H1 (cell line): ENCODE measurements around the gene TUBB4B. TPM values are rescaled to one million over a fixed set of nuclear protein-coding genes. Genes with fewer than 3 reads are reported as not detected.
A peak's percentile ranks its signal among the peaks of the same experiment; 100 is the strongest.

Experiments
- EGR1 ChIP-seq: IDR thresholded peaks from 2 replicates; pipeline ENCODE4 v1.6.1; 2011; ENCODE audit warnings: low read depth, low read length, borderline replicate concordance
- EP300 ChIP-seq, 2 experiments: IDR thresholded peaks; 1 replicate in 1 of 2; 2 replicates in 1 of 2; pipeline ENCODE4 v1.6.1; 2011 to 2012; ENCODE audit warnings: low read depth in 2 of 2, low read length in 2 of 2, mild to moderate bottlenecking in 2 of 2, borderline replicate concordance in 1 of 2, inconsistent platforms in 1 of 2, moderate library complexity in 1 of 2
- JUN ChIP-seq: IDR thresholded peaks from 2 replicates; pipeline ENCODE4 v1.6.1; 2011; ENCODE audit warnings: low read depth, mild to moderate bottlenecking, improper control_type of control experiment, low read length
- POLR2AphosphoS5 ChIP-seq: IDR thresholded peaks from 2 replicates; pipeline ENCODE4 v1.6.1; 2011; ENCODE audit warnings: low read depth, low read length
- RAD21 ChIP-seq, 2 experiments: IDR thresholded peaks in 1 of 2; conservative IDR thresholded peaks in 1 of 2; 2 replicates each; pipeline ENCODE4 v1.6.1; 2011; ENCODE audit warnings: low read depth in 2 of 2, low read length in 2 of 2, improper control_type of control experiment in 1 of 2, inconsistent platforms in 1 of 2, mild to moderate bottlenecking in 1 of 2, moderate library complexity in 1 of 2
- SIN3A ChIP-seq, 2 experiments: IDR thresholded peaks in 1 of 2; conservative IDR thresholded peaks in 1 of 2; 2 replicates each; pipeline ENCODE4 v1.6.1; 2011 to 2012; ENCODE audit warnings: low read length in 2 of 2, improper control_type of control experiment in 1 of 2, low read depth in 1 of 2, mild to moderate bottlenecking in 1 of 2
- SIX5 ChIP-seq: IDR thresholded peaks from 2 replicates; pipeline ENCODE4 v1.6.1; 2011; ENCODE audit warnings: mild to moderate bottlenecking, low read depth, low read length
- SP4 ChIP-seq: IDR thresholded peaks from 2 replicates; pipeline ENCODE4 v1.6.1; 2012; ENCODE audit warnings: low read length, inconsistent platforms
- TEAD4 ChIP-seq: IDR thresholded peaks from 2 replicates; pipeline ENCODE4 v1.6.1; 2012; ENCODE audit warnings: low read depth, low read length, inconsistent platforms, mixed read lengths
- polyA plus RNA-seq, 7 experiments: library from polyadenylated mRNA; depleted of rRNA in 3 of 7; stranded (reverse) in 5 of 7; unstranded in 2 of 7; fragments of >200 nt in 5 of 7; fragments of 200-250 nt in 2 of 7; gene quantifications; 1 replicate in 5 of 7; 2 replicates in 1 of 7; 4 replicates in 1 of 7; pipeline versions ENCODE4 v1.2.1 to v1.2.3, GENCODE V29; 2011 to 2013; ENCODE audit warnings: missing spikeins in 2 of 7, mixed read lengths in 2 of 7
- total RNA-seq: library from RNA; stranded (reverse); fragmentation: NEBNext Ultra II Directional; extraction: Animal tissue kit (Norgen Biotek cat#: 25700); gene quantifications from 2 replicates; pipeline ENCODE4 v1.2.1, GENCODE V29; 2021
- TF ChIP-seq, protein P1 (sequence below): IDR thresholded peaks from 2 replicates; pipeline ENCODE4 v1.6.1; 2012; ENCODE audit warnings: low read length, inconsistent platforms

The TUBB4B gene
- total and polyA plus RNA-seq, 2 of the 8 experiments (the other 6 are each of a cell fraction or from before 2014, with no cell fraction given) = 280 to 307 TPM

DNA sequence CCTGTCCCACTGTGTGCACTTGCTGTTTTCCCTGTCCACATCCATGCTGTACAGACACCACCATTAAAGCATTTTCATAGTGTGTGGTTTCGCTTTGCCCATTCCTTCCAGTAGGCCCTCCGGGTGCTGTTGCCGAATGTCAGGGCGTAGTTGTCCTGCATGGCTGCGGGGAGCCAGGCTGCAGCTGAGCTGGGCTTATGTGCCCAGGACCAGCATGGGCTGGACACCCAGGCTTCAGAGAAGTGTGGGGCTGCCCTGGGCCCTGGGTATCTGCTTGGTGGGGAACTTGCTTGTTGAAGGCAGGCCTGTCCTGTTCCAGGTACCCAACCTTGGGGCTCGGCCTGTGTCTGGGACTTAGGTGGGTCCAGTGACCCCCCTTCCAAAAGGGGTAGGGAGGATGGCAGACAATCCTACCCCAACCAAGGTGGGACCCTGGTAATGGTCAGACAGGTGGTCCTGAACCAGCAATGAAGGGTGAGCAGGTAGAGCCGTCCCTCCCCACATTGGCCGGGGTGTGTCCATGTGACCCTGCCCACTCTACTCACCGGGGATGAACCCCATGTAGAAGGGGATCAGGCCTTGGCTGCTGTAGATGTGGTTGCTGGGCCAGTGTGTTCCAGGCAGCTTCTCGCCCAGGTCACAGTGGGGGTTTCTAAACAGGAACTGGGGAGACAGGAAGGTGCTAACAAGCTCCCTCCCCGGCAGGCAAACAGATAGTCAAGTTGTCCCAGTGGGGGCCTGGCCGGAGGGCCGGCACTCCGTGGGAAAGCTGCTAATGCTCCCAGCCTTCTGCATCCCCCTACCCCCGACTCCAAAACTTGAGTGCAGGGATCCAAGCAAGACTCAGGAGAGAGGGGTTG is 2.8 kb downstream of the TUBB4B start (continued):
- no peak for TF ChIP-seq SIX5
- no peak for TF ChIP-seq EGR1
- TF ChIP-seq, protein P1, sequence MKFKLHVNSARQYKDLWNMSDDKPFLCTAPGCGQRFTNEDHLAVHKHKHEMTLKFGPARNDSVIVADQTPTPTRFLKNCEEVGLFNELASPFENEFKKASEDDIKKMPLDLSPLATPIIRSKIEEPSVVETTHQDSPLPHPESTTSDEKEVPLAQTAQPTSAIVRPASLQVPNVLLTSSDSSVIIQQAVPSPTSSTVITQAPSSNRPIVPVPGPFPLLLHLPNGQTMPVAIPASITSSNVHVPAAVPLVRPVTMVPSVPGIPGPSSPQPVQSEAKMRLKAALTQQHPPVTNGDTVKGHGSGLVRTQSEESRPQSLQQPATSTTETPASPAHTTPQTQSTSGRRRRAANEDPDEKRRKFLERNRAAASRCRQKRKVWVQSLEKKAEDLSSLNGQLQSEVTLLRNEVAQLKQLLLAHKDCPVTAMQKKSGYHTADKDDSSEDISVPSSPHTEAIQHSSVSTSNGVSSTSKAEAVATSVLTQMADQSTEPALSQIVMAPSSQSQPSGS = peak; percentile 65; the same call in 1 of the 2 replicates
- TF ChIP-seq TEAD4 = no peak
- no peak for TF ChIP-seq EP300 (IDR thresholded peaks at IDR 0.05; ENCODE audit: borderline replicate concordance in 1 of 2, low read depth in 2 of 2, low read length in 2 of 2)
- no peak for TF ChIP-seq SIN3A (conservative IDR thresholded peaks at IDR 0.05 in 1 of 2, IDR thresholded peaks at IDR 0.05 in 1 of 2; ENCODE audit: low read depth in 1 of 2, low read length in 2 of 2)
- no peak for TF ChIP-seq JUN
- 0 out of 2 replicates have a peak, but pooled peaks have one; percentile 27 for TF ChIP-seq SP4
- TF ChIP-seq POLR2AphosphoS5 = peak; percentile 87
- TF ChIP-seq RAD21 (IDR thresholded peaks at IDR 0.05 in 1 of 2, conservative IDR thresholded peaks at IDR 0.05 in 1 of 2; ENCODE audit: low read depth in 2 of 2, low read length in 2 of 2) = no peak
